Hepatocyte (in vitro differentiated cells): ENCODE data around the gene RNF166. TPM values are rescaled to one million over a fixed set of nuclear protein-coding genes. Genes with fewer than 3 reads are reported as not detected.

Source experiments
- DNase-seq: peaks from one replicate; pipeline ENCODE4 v3.0.0-alpha.2; 2016; ENCODE audit warnings: low spot score
- H2AFZ ChIP-seq: fragments of 200-600 bp; sonication (generic); 2 replicates; pipeline ENCODE4 v1.6.0; 2016; ENCODE audit warnings: antibody characterized with exemption, mild to moderate bottlenecking
- H3K27ac ChIP-seq: fragments of 200-600 bp; sonication (generic); 2 replicates; pipeline ENCODE4 v1.5.1; 2016; ENCODE audit warnings: mild to moderate bottlenecking
- H3K27me3 ChIP-seq: fragments of 200-600 bp; sonication (generic); 2 replicates; pipeline ENCODE4 v1.6.1; 2016
- H3K36me3 ChIP-seq: fragments of 200-600 bp; sonication (generic); replicated peaks from 2 replicates; pipeline ENCODE4 v1.5.1; 2016; ENCODE audit warnings: low read depth; ENCODE audit not compliant: insufficient read depth
- H3K4me1 ChIP-seq: fragments of 200-600 bp; sonication (generic); 2 replicates; pipeline ENCODE4 v1.5.1; 2016; ENCODE audit warnings: mild to moderate bottlenecking, moderate library complexity; ENCODE audit not compliant: insufficient read depth
- H3K4me2 ChIP-seq: fragments of 200-600 bp; sonication (generic); 2 replicates; pipeline ENCODE4 v1.6.0; 2016
- H3K4me3 ChIP-seq: fragments of 200-600 bp; sonication (generic); 2 replicates; pipeline ENCODE4 v1.5.1; 2016; ENCODE audit warnings: mild to moderate bottlenecking
- H3K79me2 ChIP-seq: fragments of 200-600 bp; sonication (generic); 2 replicates; pipeline ENCODE4 v1.6.0; 2017; ENCODE audit warnings: mild to moderate bottlenecking
- H3K9me2 ChIP-seq: fragments of 200-600 bp; sonication (generic); replicated peaks from 2 replicates; pipeline ENCODE4 v1.6.0; 2017; ENCODE audit warnings: mild to moderate bottlenecking; ENCODE audit not compliant: insufficient read depth
- H3K9me3 ChIP-seq: fragments of 200-600 bp; sonication (generic); 2 replicates; pipeline ENCODE4 v1.5.1; 2016; ENCODE audit warnings: low read depth, mild to moderate bottlenecking
- H4K20me1 ChIP-seq: fragments of 200-600 bp; sonication (generic); 2 replicates; pipeline ENCODE4 v1.6.0; 2016; ENCODE audit warnings: mild to moderate bottlenecking; ENCODE audit not compliant: insufficient read depth, poor library complexity, severe bottlenecking
- CTCF ChIP-seq: fragments of 200-600 bp; sonication (generic); IDR thresholded peaks from 2 replicates; pipeline ENCODE4 v1.5.1; 2016; ENCODE audit warnings: antibody characterized with exemption, mild to moderate bottlenecking; ENCODE audit not compliant: poor library complexity
- EZH2 ChIP-seq: fragments of 200-600 bp; sonication (generic); IDR thresholded peaks from 2 replicates; pipeline ENCODE4 v1.6.1; 2016; ENCODE audit warnings: antibody characterized with exemption, mild to moderate bottlenecking, borderline replicate concordance
- EZH2phosphoT487 ChIP-seq: fragments of 200-600 bp; sonication (generic); IDR thresholded peaks from one replicate; pipeline ENCODE4 v1.6.1; 2018; ENCODE audit warnings: antibody characterized with exemption, mild to moderate bottlenecking, low read depth, moderate library complexity; ENCODE audit not compliant: unreplicated experiment, severe bottlenecking
- WGBS: methylation state at CpG from one replicate; pipeline ENCODE4 v1.1.6; 2016; ENCODE audit warnings: low lambda C conversion rate; ENCODE audit errors: missing lambda C conversion rate; 5-methylcytosine and 5-hydroxymethylcytosine counted together
- polyA plus RNA-seq: library from polyadenylated mRNA; unstranded; fragments of >200 nt; fragmentation: Nextera tagmentation; extraction: Ambion mirVana; gene quantifications from 2 replicates; pipeline ENCODE4 v1.2.1, GENCODE V29; 2016
- total RNA-seq: library from RNA; depleted of rRNA; stranded (reverse); fragments of >200 nt; gene quantifications from 2 replicates; pipeline ENCODE4 v1.2.3, GENCODE V29; 2014

Gene RNF166
- total and polyA plus RNA-seq, 2 experiments from 2014 or later = 10.1 to 16.8 TPM

GRCh38 chr16:88743693-88744576 is 37.7 kb upstream of the RNF166 start:
- no peaks in the 10 kb centered on the region for H3K36me3 ChIP-seq
- WGBS = 69% methylated on average over 32 of the region's 32 CpGs
- no peaks in the 10 kb centered on the region for H3K79me2 ChIP-seq

GRCh38 chr16:88742896-88743605 is 36.8 kb upstream of the RNF166 start:
- no peak overlapping the region for H3K27ac ChIP-seq
- TF ChIP-seq CTCF (no peak), EZH2phosphoT487 (no peak), EZH2 (no peak)
- no peaks in the 10 kb centered on the region for H3K36me3 ChIP-seq
- no peak overlapping the region for H3K4me2 ChIP-seq
- DNase-seq = no peak
- H3K4me1 ChIP-seq = no peaks in the 10 kb centered on the region
- H3K4me3 ChIP-seq = no peak overlapping the region
- H3K79me2 ChIP-seq = no peaks in the 10 kb centered on the region
- no peaks in the 10 kb centered on the region for H3K9me3 ChIP-seq
- no peaks in the 10 kb centered on the region for H3K27me3 ChIP-seq
- H2AFZ ChIP-seq = no peak overlapping the region
- H3K9me2 ChIP-seq = no peaks in the 10 kb centered on the region
- no peaks in the 10 kb centered on the region for H4K20me1 ChIP-seq
- WGBS = 96% methylated on average over 17 of the region's 19 CpGs

More at GRCh38 chr16:88743693-88744576, 37.7 kb upstream of the RNF166 start:
- Histone ChIP-seq H3K4me2 (no peak overlapping the region), H2AFZ (no peak overlapping the region), H3K4me1 (no peaks in the 10 kb centered on the region), H3K9me3 (no peaks in the 10 kb centered on the region), H3K9me2 (no peaks in the 10 kb centered on the region), H3K4me3 (no peak overlapping the region), H3K27me3 (no peaks in the 10 kb centered on the region), H4K20me1 (no peaks in the 10 kb centered on the region), H3K27ac (no peak overlapping the region)
- TF ChIP-seq EZH2 (no peak), EZH2phosphoT487 (no peak), CTCF (peak; percentile 73)
- peak; percentile 87 for DNase-seq

- Histone ChIP-seq H3K9me3 (no peaks in the 10 kb centered on the region), H3K79me2 (no peaks in the 10 kb centered on the region), H3K4me2 (no peak overlapping the region), H4K20me1 (no peaks in the 10 kb centered on the region), H3K9me2 (no peaks in the 10 kb centered on the region), H3K27ac (no peak overlapping the region), H3K36me3 (no peaks in the 10 kb centered on the region), H2AFZ (no peak overlapping the region), H3K4me3 (no peak overlapping the region), H3K27me3 (no peaks in the 10 kb centered on the region), H3K4me1 (no peaks in the 10 kb centered on the region)
- DNase-seq = no peak
- TF ChIP-seq EZH2 (no peak), CTCF (no peak), EZH2phosphoT487 (no peak)
- 96% methylated on average over 15 of the region's 17 CpGs for WGBS
Observed at GRCh38 chr16:88741368-88741767, 35.2 kb upstream of the RNF166 start.
